Endodermal cell (in vitro differentiated cells): Measurements from ENCODE around the gene CD79A. TPM values are rescaled to one million over a fixed set of nuclear protein-coding genes. Genes with fewer than 3 reads are reported as not detected.

Source experiments
- DNase-seq: peaks from one replicate; pipeline ENCODE4 v3.0.0-alpha.2; 2017
- H3K27ac ChIP-seq: 2 replicates; pipeline ENCODE4 v1.5.1; 2013; ENCODE audit warnings: mild to moderate bottlenecking, low read depth, low read length, moderate library complexity
- H3K27me3 ChIP-seq: 2 replicates; pipeline ENCODE4 v1.6.1; 2013; ENCODE audit warnings: mild to moderate bottlenecking, low read length, moderate library complexity; ENCODE audit not compliant: insufficient read depth, control insufficient read depth, poor library complexity, severe bottlenecking
- H3K36me3 ChIP-seq: 2 replicates; pipeline ENCODE4 v1.7.0; 2013; ENCODE audit warnings: mild to moderate bottlenecking, low read length, moderate library complexity; ENCODE audit not compliant: control insufficient read depth, insufficient read depth
- H3K4me1 ChIP-seq: one replicate; pipeline ENCODE4 v1.7.0; 2013; ENCODE audit warnings: low read length; ENCODE audit not compliant: control insufficient read depth, insufficient read depth
- H3K4me3 ChIP-seq: 2 replicates; pipeline ENCODE4 v1.5.1; 2013; ENCODE audit warnings: mild to moderate bottlenecking, low read length, moderate library complexity
- H3K9ac ChIP-seq: 2 replicates; pipeline ENCODE4 v1.6.1; 2013; ENCODE audit warnings: mild to moderate bottlenecking, low read length, moderate library complexity; ENCODE audit not compliant: poor library complexity, severe bottlenecking; ENCODE audit errors: extremely low read depth
- H3K9me3 ChIP-seq: 2 replicates; pipeline ENCODE4 v1.6.1; 2013; ENCODE audit warnings: mild to moderate bottlenecking, low read length, moderate library complexity; ENCODE audit not compliant: control insufficient read depth
- H3K27ac Mint-ChIP-seq: 2 replicates; pipeline ENCODE4 v1.8.0; 2020; ENCODE audit warnings: mixed read lengths
- H3K27me3 Mint-ChIP-seq: 2 replicates; pipeline ENCODE4 v1.8.0; 2021; ENCODE audit warnings: mild to moderate bottlenecking, mixed read lengths; ENCODE audit not compliant: insufficient read depth
- H3K36me3 Mint-ChIP-seq: 2 replicates; pipeline ENCODE4 v1.8.0; 2020; ENCODE audit warnings: low read depth, mixed read lengths
- H3K4me1 Mint-ChIP-seq: 2 replicates; pipeline ENCODE4 v1.8.0; 2020; ENCODE audit warnings: mixed read lengths
- H3K4me3 Mint-ChIP-seq: 2 replicates; pipeline ENCODE4 v1.8.0; 2020; ENCODE audit warnings: mild to moderate bottlenecking, moderate library complexity, mixed read lengths
- H3K9me3 Mint-ChIP-seq: 2 replicates; pipeline ENCODE4 v1.8.0; 2020; ENCODE audit warnings: mild to moderate bottlenecking, mixed read lengths
- CTCF ChIP-seq: fragments of 200-600 bp; sonication (generic); conservative IDR thresholded peaks from 2 replicates; pipeline ENCODE4 v1.5.0; 2021; ENCODE audit warnings: antibody characterized with exemption, mild to moderate bottlenecking
- whole genome bisulfite sequencing, 2 experiments: methylation state at CpG; one replicate each; pipeline versions ENCODE4 v1.1.5 to v1.1.7; 2013; ENCODE audit warnings: missing lambda C conversion rate in 2 of 2, mixed read lengths in 1 of 2; ENCODE audit not compliant: insufficient coverage in 1 of 2, insufficient read length in 1 of 2; 5-methylcytosine and 5-hydroxymethylcytosine counted together
- total RNA-seq, 2 donors: library from RNA; stranded (reverse); fragmentation: NEBNext Ultra II Directional in 1 of 2; extraction: Animal tissue kit (Norgen Biotek cat#: 25700) in 1 of 2; gene quantifications; 2 replicates in 1 of 2; 3 replicates in 1 of 2; pipeline ENCODE4 v1.2.1, GENCODE V29; 2021

CD79A gene
- total RNA-seq, 2 donors from 2014 or later = not detected

DNA sequence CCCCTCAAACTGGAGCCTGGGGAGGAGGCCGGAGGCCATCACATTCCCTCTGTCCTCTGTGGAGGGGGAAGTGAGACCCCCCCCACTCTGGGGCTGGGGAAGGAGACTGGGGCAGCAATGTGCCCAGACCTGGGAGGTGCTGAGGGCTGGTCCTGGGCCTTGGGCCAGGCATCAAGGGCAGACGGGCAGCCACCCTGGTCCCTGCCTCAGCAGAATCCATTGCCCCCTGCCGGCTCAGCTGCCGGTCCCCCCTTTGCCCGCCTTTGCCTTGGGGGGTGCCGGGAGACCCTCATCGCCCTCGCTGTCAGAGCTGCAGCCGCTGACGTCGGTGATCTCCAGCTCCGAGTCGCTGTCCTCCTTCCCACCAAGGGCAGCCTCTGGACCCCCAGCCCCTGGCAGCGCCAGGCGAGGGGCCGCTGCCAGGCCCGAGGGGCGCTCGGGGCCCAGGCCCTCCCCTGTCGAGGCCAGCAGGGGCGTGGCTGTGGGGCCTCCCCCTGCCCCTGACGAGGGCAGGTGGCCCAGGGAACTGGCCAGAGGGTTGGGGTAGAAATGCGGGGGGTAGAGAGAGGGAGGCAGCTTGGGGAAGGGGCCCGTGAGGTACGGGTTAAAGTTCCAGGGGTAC lies 31.0 kb downstream of the CD79A start:
- H3K4me1 ChIP-seq = peaks cover 2% of the 10 kb centered on the region
- H3K4me3 ChIP-seq = no peak overlapping the region
- no peaks in the 10 kb centered on the region for H3K9me3 ChIP-seq
- no peak overlapping the region for H3K9ac ChIP-seq
- DNase-seq = no peak
- H3K27me3 ChIP-seq = peaks cover 31% of the 10 kb centered on the region
- Mint-ChIP-seq H3K9me3 (no peaks in the 10 kb centered on the region), H3K27me3 (peaks cover 44% of the 10 kb centered on the region), H3K4me3 (no peak overlapping the region), H3K36me3 (peaks cover 29% of the 10 kb centered on the region), H3K4me1 (peaks cover 9% of the 10 kb centered on the region), H3K27ac (no peak overlapping the region)
- H3K27ac ChIP-seq = no peak overlapping the region
- peaks cover 19% of the 10 kb centered on the region for H3K36me3 ChIP-seq
- no peak for TF ChIP-seq CTCF
- 91 to 94% methylated on average over 9 to 25 of the region's 25 CpGs for WGBS, 2 experiments

DNA sequence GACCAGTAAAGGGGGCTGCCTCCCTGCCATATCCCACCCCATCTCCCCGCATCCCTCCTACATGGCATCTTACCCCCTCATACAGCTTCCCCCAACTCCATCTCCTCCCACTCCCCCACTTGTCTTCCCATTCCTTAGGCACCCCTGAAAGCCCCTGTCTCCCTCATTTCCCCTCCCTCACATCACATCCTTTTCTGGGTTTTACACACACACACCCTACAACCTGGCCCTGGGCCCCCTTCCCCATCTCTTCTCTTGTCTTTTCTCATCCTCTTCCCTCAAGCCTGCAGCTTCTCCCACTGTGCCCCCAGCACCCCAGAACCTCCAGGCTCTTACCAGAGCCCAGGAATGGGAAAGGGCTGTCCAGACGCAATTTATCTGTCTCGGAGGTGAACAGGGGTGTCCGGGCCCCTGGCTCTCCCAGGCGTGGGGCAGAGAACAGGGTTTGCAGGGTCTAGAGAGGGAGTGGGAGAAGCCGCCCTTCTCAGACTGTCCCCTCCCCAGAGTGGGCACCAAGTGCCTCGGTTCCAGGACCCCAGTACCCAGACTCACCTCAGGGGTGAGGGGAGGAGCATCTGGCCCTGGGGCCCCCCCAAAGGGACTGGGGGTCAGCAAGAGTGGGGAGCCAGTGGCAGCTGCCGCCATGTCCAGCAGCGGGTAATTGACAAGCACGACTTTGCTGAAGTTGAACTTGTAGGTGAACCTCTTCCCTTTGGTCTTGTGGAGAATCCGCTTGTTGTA lies 31.8 kb downstream of the CD79A start:
- TF ChIP-seq CTCF = no peak
- no peak overlapping the region for H3K9ac ChIP-seq
- WGBS, 2 experiments = 89 to 90% methylated on average over 3 to 11 of the region's 11 CpGs
- peaks cover 23% of the 10 kb centered on the region for H3K36me3 Mint-ChIP-seq
- H3K4me3 ChIP-seq = no peak overlapping the region
- no peak overlapping the region for H3K27ac ChIP-seq
- H3K9me3 Mint-ChIP-seq = no peaks in the 10 kb centered on the region
- no peak overlapping the region for H3K4me3 Mint-ChIP-seq
- peaks cover 2% of the 10 kb centered on the region for H3K4me1 ChIP-seq
- no peak overlapping the region for H3K27ac Mint-ChIP-seq
- no peaks in the 10 kb centered on the region for H3K9me3 ChIP-seq
- peaks cover 7% of the 10 kb centered on the region for H3K4me1 Mint-ChIP-seq
- H3K36me3 ChIP-seq = peaks cover 17% of the 10 kb centered on the region
- DNase-seq = no peak
- H3K27me3 Mint-ChIP-seq = peaks cover 52% of the 10 kb centered on the region
- H3K27me3 ChIP-seq = peaks cover 39% of the 10 kb centered on the region

DNA sequence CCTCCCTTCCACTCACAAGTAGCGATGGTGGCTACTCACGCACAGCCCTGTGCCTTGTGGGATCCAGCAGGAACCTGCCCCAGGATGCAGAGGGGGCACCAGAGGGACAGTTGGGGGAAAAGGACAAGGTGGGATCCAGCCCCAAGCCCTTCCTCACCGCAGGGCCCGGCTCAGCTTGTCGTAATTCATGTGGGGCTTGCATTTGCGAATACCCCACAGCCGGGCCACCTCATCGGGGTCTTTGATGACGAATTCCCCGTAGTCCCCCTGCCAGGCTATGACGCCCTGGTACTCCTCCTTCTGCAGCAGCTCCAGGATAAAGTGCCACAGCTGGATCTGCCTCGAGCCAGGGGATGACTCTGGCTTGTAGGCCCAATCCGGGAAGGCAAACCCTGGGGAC lies 32.6 kb downstream of the CD79A start:
- Histone ChIP-seq H3K4me1 (no peaks in the 10 kb centered on the region), H3K9me3 (no peaks in the 10 kb centered on the region), H3K4me3 (no peak overlapping the region), H3K27ac (no peak overlapping the region), H3K36me3 (peaks cover 10% of the 10 kb centered on the region), H3K9ac (no peak overlapping the region), H3K27me3 (peaks cover 47% of the 10 kb centered on the region)
- no peak for DNase-seq
- Mint-ChIP-seq H3K4me3 (no peak overlapping the region), H3K27me3 (peaks cover 58% of the 10 kb centered on the region), H3K4me1 (peaks cover under 1% of the 10 kb centered on the region), H3K27ac (no peak overlapping the region), H3K9me3 (no peaks in the 10 kb centered on the region), H3K36me3 (peaks cover 15% of the 10 kb centered on the region)
- TF ChIP-seq CTCF = no peak
- WGBS, 2 experiments = 70 to 78% methylated on average over 12 to 13 of the region's 13 CpGs
